ENCODE results near the gene ADAM22. TPM values are rescaled to one million over a fixed set of nuclear protein-coding genes. Genes with fewer than 3 reads are reported as not detected.

ADAM22 gene
- polyA plus RNA-seq, 1 of the 3 experiments (the other 2 are of a cell fraction), result 3.0 TPM

GRCh38 chr7:88191911-88192310 lies 257.9 kb downstream of the ADAM22 start:
- Histone ChIP-seq H3K79me2 (ENCODE audit: insufficient read depth) (no peaks in the 10 kb centered on the region), H4K20me1 (ENCODE audit: insufficient read depth) (no peaks in the 10 kb centered on the region), H3K9me3 (no peaks in the 10 kb centered on the region), H2AFZ (ENCODE audit: low read depth) (no peak overlapping the region), H3K9ac (no peak overlapping the region), H3K4me1 (ENCODE audit: control insufficient read depth in 1 of 2, insufficient read depth in 2 of 2, low read depth in 1 of 2, low read length in 1 of 2) (peaks cover 0 to 4% of the 10 kb centered on the region in 2 experiments; a peak in 2 of 4 replicates), H3K27ac (ENCODE audit: low read depth in 2 of 2, low read length in 1 of 2) (no peak overlapping the region), H3K9me2 (no peaks in the 10 kb centered on the region), H3K36me3 (replicated peaks in 1 of 2; ENCODE audit: control insufficient read depth in 1 of 2, insufficient read depth in 2 of 2, low read length in 1 of 2) (peaks cover 0 to 15% of the 10 kb centered on the region in 2 experiments), H3K27me3 (ENCODE audit: insufficient read depth) (no peaks in the 10 kb centered on the region), H3F3A (replicated peaks; ENCODE audit: insufficient read depth) (no peaks in the 10 kb centered on the region), H3K4me2 (no peak overlapping the region), H3K4me3 (ENCODE audit: low read depth in 2 of 2, low read length in 1 of 2) (no peak overlapping the region)
- POLR2A ChIA-PET, result no interaction called here
- CTCF ChIA-PET, result interaction anchor here (0.8 to 1.5 kb wide), 7 partner anchors 12 to 29 kb away, joined by 3 to 4 read pairs (median 3); no protein-coding TSS in a partner anchor
- WGBS (ENCODE audit: low lambda C conversion rate), result 66% methylated on average over 3 of the region's 3 CpGs
- peak; percentile 12 for DNase-seq
- TF ChIP-seq MEF2A (IDR thresholded peaks at IDR 0.05; ENCODE audit: borderline replicate concordance, low read depth) (no peak), TCF12 (IDR thresholded peaks at IDR 0.05) (peak; percentile 14; the same call in 1 of the 2 replicates)

GRCh38 chr7:88200261-88200660 lies 266.2 kb downstream of the ADAM22 start:
- CTCF ChIA-PET, result interaction anchor here (2.7 kb wide), 1 partner anchor 31 kb away, joined by 12 read pairs; no protein-coding TSS in a partner anchor
- Histone ChIP-seq H3K4me2 (no peak overlapping the region), H3K9me2 (no peaks in the 10 kb centered on the region), H3K36me3 (replicated peaks in 1 of 2; ENCODE audit: control insufficient read depth in 1 of 2, insufficient read depth in 2 of 2, low read length in 1 of 2) (peaks cover 37 to 71% of the 10 kb centered on the region in 2 experiments), H3K27me3 (ENCODE audit: insufficient read depth) (no peaks in the 10 kb centered on the region), H3K9ac (no peak overlapping the region), H3K4me1 (ENCODE audit: control insufficient read depth in 1 of 2, insufficient read depth in 2 of 2, low read depth in 1 of 2, low read length in 1 of 2) (peaks cover 0 to 10% of the 10 kb centered on the region in 2 experiments; a peak in 2 of 4 replicates), H3F3A (replicated peaks; ENCODE audit: insufficient read depth) (peaks cover 6% of the 10 kb centered on the region), H3K27ac (ENCODE audit: low read depth in 2 of 2, low read length in 1 of 2) (peak overlapping the region in 1 of 2 experiments; percentile 50; a peak in 2 of 4 replicates), H3K79me2 (ENCODE audit: insufficient read depth) (no peaks in the 10 kb centered on the region), H2AFZ (ENCODE audit: low read depth) (no peak overlapping the region), H3K9me3 (no peaks in the 10 kb centered on the region), H4K20me1 (ENCODE audit: insufficient read depth) (no peaks in the 10 kb centered on the region), H3K4me3 (ENCODE audit: low read depth in 2 of 2, low read length in 1 of 2) (no peak overlapping the region)
- TF ChIP-seq FOXJ3 (CRISPR knock-in tag; IDR thresholded peaks at IDR 0.05), result no peak
- no peak for TF ChIP-seq RCOR1 (IDR thresholded peaks at IDR 0.05; ENCODE audit: low read length)
- TF ChIP-seq TCF12 (IDR thresholded peaks at IDR 0.05), result no peak
- no peak for TF ChIP-seq NFIC (IDR thresholded peaks at IDR 0.05; ENCODE audit: borderline replicate concordance)
- TF ChIP-seq RFX5 (IDR thresholded peaks at IDR 0.05; ENCODE audit: low read length), result no peak
- no peak for TF ChIP-seq MEF2A (IDR thresholded peaks at IDR 0.05; ENCODE audit: borderline replicate concordance, low read depth)
- TF ChIP-seq MXI1 (IDR thresholded peaks at IDR 0.05; ENCODE audit: low read depth, low read length), result no peak
- no peak for TF ChIP-seq IRF3 (IDR thresholded peaks at IDR 0.05; ENCODE audit: low read depth, low read length)
- TF ChIP-seq TEAD4 (IDR thresholded peaks at IDR 0.05; ENCODE audit: borderline replicate concordance, insufficient read depth), result no peak
- no peak for TF ChIP-seq MAX (IDR thresholded peaks at IDR 0.05; ENCODE audit: low read depth)
- no peak for TF ChIP-seq GATA2 (CRISPR knock-in tag; IDR thresholded peaks at IDR 0.05)
- no peak for TF ChIP-seq NRF1 (IDR thresholded peaks at IDR 0.05; ENCODE audit: low read depth, low read length)
- POLR2A ChIA-PET, result no interaction called here
- no peak for DNase-seq
- WGBS (ENCODE audit: low lambda C conversion rate), result 97% methylated on average over 3 of the region's 3 CpGs

All from SK-N-SH (cell line).